Neural cell (in vitro differentiated cells): ENCODE measurements around the gene BTBD9. TPM values are rescaled to one million over a fixed set of nuclear protein-coding genes. Genes with fewer than 3 reads are reported as not detected.

Experiments
- H2AFZ ChIP-seq: fragments of 200-600, 300-800 bp; sonication (generic), shearing (Covaris generic); 2 replicates; pipeline ENCODE4 v1.6.0; 2014; ENCODE audit warnings: low read depth, mild to moderate bottlenecking, antibody characterized with exemption, low read length, moderate library complexity
- H3F3A ChIP-seq: fragments of 200-600 bp; shearing (Covaris generic); 2 replicates; pipeline ENCODE4 v1.6.1; 2016; ENCODE audit warnings: mild to moderate bottlenecking, moderate library complexity, mixed read lengths, antibody characterized with exemption, low read length; ENCODE audit not compliant: insufficient read depth, poor library complexity, severe bottlenecking
- H3K27ac ChIP-seq: fragments of 200-600, 300-800 bp; sonication (generic), shearing (Covaris generic); 2 replicates; pipeline ENCODE4 v1.5.1; 2014; ENCODE audit warnings: mild to moderate bottlenecking, low read length, moderate library complexity
- H3K27me3 ChIP-seq: fragments of 300-800, 200-600 bp; sonication (generic), shearing (Covaris generic); 2 replicates; pipeline ENCODE4 v1.6.0; 2014; ENCODE audit warnings: mild to moderate bottlenecking, low read depth, low read length, moderate library complexity; ENCODE audit not compliant: insufficient read depth
- H3K36me3 ChIP-seq: fragments of 300-800, 200-600 bp; sonication (generic), shearing (Covaris generic); 2 replicates; pipeline ENCODE4 v1.5.1; 2014; ENCODE audit warnings: mild to moderate bottlenecking, antibody characterized with exemption, low read length, moderate library complexity; ENCODE audit not compliant: insufficient read depth
- H3K4me2 ChIP-seq: fragments of 300-800, 200-600 bp; sonication (generic), shearing (Covaris generic); 2 replicates; pipeline ENCODE4 v1.6.0; 2014; ENCODE audit warnings: mild to moderate bottlenecking, low read length
- H3K4me3 ChIP-seq: fragments of 300-800, 200-600 bp; sonication (generic), shearing (Covaris generic); 2 replicates; pipeline ENCODE4 v1.5.1; 2014; ENCODE audit warnings: mild to moderate bottlenecking, low read length, moderate library complexity
- H3K79me2 ChIP-seq: fragments of 200-600 bp; shearing (Covaris generic); replicated peaks from 2 replicates; pipeline ENCODE4 v1.6.0; 2014; ENCODE audit warnings: mild to moderate bottlenecking, low read length, moderate library complexity; ENCODE audit not compliant: insufficient read depth
- H3K9ac ChIP-seq: fragments of 300-800, 200-600 bp; sonication (generic), shearing (Covaris generic); 2 replicates; pipeline ENCODE4 v1.6.1; 2016; ENCODE audit warnings: mild to moderate bottlenecking, low read length, mixed read lengths
- H3K9me2 ChIP-seq: fragments of 200-600 bp; shearing (Covaris generic); 2 replicates; pipeline ENCODE4 v1.6.1; 2016; ENCODE audit warnings: mild to moderate bottlenecking, low read length, mixed read lengths; ENCODE audit not compliant: insufficient read depth
- H3K9me3 ChIP-seq: fragments of 200-600, 300-800 bp; sonication (generic), shearing (Covaris generic); 2 replicates; pipeline ENCODE4 v1.6.1; 2016; ENCODE audit warnings: mild to moderate bottlenecking, mixed run types, low read length, moderate library complexity, mixed read lengths
- H4K20me1 ChIP-seq: fragments of 200-600 bp; shearing (Covaris generic); 2 replicates; pipeline ENCODE4 v1.6.1; 2016; ENCODE audit warnings: mild to moderate bottlenecking, mixed run types; ENCODE audit not compliant: insufficient read depth
- CTCF ChIP-seq: fragments of 450-650 bp; IDR thresholded peaks from 2 replicates; pipeline ENCODE4 v1.5.1; 2014; ENCODE audit warnings: antibody characterized with exemption, mild to moderate bottlenecking, moderate library complexity; ENCODE audit not compliant: poor library complexity, severe bottlenecking
- EP300 ChIP-seq: fragments of 450-650 bp; conservative IDR thresholded peaks from 2 replicates; pipeline ENCODE4 v1.6.1; 2014; ENCODE audit warnings: antibody characterized with exemption, mild to moderate bottlenecking, moderate library complexity; ENCODE audit not compliant: poor library complexity, severe bottlenecking
- EZH2 ChIP-seq: fragments of 200-600, 300-800 bp; shearing (Covaris generic), sonication (generic); IDR thresholded peaks from 2 replicates; pipeline ENCODE4 v1.6.1; 2014; ENCODE audit warnings: antibody characterized with exemption, low read length, borderline replicate concordance, mild to moderate bottlenecking; ENCODE audit not compliant: insufficient read depth, poor library complexity, severe bottlenecking
- MXI1 ChIP-seq: fragments of 450-650 bp; conservative IDR thresholded peaks from 2 replicates; pipeline ENCODE4 v1.6.1; 2014; ENCODE audit warnings: antibody characterized with exemption, mild to moderate bottlenecking; ENCODE audit not compliant: poor library complexity, severe bottlenecking
- POLR2AphosphoS5 ChIP-seq: IDR thresholded peaks from 2 replicates; pipeline ENCODE4 v1.6.1; 2012
- RAD21 ChIP-seq: fragments of 450-650 bp; conservative IDR thresholded peaks from 2 replicates; pipeline ENCODE4 v1.6.1; 2014; ENCODE audit warnings: antibody characterized with exemption, mild to moderate bottlenecking, moderate library complexity
- REST ChIP-seq: IDR thresholded peaks from 2 replicates; pipeline ENCODE4 v1.6.1; 2012; ENCODE audit warnings: borderline replicate concordance
- SMC3 ChIP-seq: fragments of 450-650 bp; conservative IDR thresholded peaks from 2 replicates; pipeline ENCODE4 v1.6.1; 2014; ENCODE audit warnings: antibody characterized with exemption, mild to moderate bottlenecking, moderate library complexity; ENCODE audit not compliant: poor library complexity
- TAF1 ChIP-seq: IDR thresholded peaks from 2 replicates; pipeline ENCODE4 v1.6.1; 2012; ENCODE audit warnings: low read depth
- polyA plus RNA-seq: library from polyadenylated mRNA; depleted of rRNA; stranded (reverse); fragments of >200 nt; gene quantifications from 2 replicates; pipeline ENCODE4 v1.2.3, GENCODE V29; 2014

The BTBD9 gene
- polyA plus RNA-seq, 1 donor from 2014 or later: 6.2 TPM

DNA sequence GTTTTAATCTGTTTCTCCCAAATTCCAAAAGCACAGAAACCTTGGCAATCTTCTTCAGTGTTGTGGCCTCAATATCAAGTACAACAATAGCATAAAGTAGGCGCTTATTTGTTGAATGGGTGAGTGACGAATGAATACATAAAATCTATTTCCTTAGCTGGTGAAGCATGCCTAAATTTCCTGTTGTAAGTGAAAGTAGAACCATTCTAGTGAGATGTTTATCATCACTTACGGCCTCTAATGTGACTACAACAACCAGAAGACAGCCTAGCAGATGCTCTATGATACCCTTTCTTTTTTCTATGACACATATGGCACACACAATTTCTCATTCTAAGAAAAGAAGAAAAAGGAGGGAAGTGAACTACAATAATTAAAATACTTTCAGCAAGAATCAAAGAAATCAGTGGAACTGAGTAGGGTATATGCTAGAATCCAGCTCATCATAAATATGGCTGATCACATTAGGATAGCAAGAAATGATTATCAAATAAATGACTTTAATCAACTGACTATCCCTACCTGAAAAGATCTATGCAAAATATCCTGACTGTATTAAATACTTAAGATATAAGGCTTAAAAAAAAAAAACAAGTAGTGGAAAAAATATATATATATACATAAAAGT, 67.4 kb downstream of the BTBD9 start:
- no peaks in the 10 kb centered on the region for H3F3A ChIP-seq
- no peaks in the 10 kb centered on the region for H3K9me2 ChIP-seq
- H2AFZ ChIP-seq: no peak overlapping the region
- no peak overlapping the region for H3K9ac ChIP-seq
- H3K27me3 ChIP-seq: no peaks in the 10 kb centered on the region
- H3K4me3 ChIP-seq: no peak overlapping the region
- no peaks in the 10 kb centered on the region for H4K20me1 ChIP-seq
- TF ChIP-seq CTCF (no peak), SMC3 (no peak), TAF1 (no peak), RAD21 (no peak), REST (no peak), EZH2 (no peak), EP300 (no peak), MXI1 (no peak), POLR2AphosphoS5 (no peak)
- no peaks in the 10 kb centered on the region for H3K79me2 ChIP-seq
- no peaks in the 10 kb centered on the region for H3K9me3 ChIP-seq
- H3K27ac ChIP-seq: no peak overlapping the region
- no peak overlapping the region for H3K4me2 ChIP-seq
- no peaks in the 10 kb centered on the region for H3K36me3 ChIP-seq

DNA sequence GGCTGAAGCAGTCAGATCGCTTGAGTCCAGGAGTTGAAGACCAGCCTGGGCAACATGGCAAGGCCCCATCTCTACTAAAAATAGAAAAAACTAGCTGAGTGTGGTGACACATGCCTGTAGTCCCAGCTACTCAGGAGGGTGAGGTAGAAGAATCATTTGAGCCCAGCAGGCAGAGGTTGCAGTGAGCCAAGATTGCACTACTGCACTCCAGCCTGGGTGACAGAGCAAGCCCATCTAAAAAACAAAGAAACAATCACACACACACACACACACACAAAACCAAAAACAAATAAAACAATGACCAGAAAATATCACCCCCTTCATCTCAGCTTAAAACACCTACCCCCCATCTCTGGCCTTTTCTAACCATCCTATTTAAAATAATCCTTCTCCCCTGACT, 68.0 kb downstream of the BTBD9 start:
- Histone ChIP-seq H3K9me2 (no peaks in the 10 kb centered on the region), H3F3A (no peaks in the 10 kb centered on the region), H3K9ac (no peak overlapping the region), H3K9me3 (no peaks in the 10 kb centered on the region), H3K27me3 (no peaks in the 10 kb centered on the region), H3K79me2 (no peaks in the 10 kb centered on the region), H3K36me3 (no peaks in the 10 kb centered on the region), H3K27ac (no peak overlapping the region), H3K4me2 (no peak overlapping the region), H3K4me3 (no peak overlapping the region), H2AFZ (no peak overlapping the region), H4K20me1 (no peaks in the 10 kb centered on the region)
- no peak for TF ChIP-seq SMC3
- no peak for TF ChIP-seq EP300
- TF ChIP-seq MXI1: no peak
- TF ChIP-seq TAF1: no peak
- TF ChIP-seq RAD21: no peak
- TF ChIP-seq REST: no peak
- no peak for TF ChIP-seq POLR2AphosphoS5
- TF ChIP-seq EZH2: no peak
- TF ChIP-seq CTCF: no peak
